Tibial nerve (tissue), 4 donors: ENCODE data around the gene NCAPG. TPM values are rescaled to one million over a fixed set of nuclear protein-coding genes. Genes with fewer than 3 reads are reported as not detected.

Experiments used
- DNase-seq, 2 donors: peaks; one replicate each; pipeline ENCODE4 v3.0.0-alpha.2; 2019; ENCODE audit warnings: low spot score in 2 of 2
- H3K27ac ChIP-seq, 4 donors: fragments of 200-600 bp; sonication (generic) in 3 of 4; one replicate each; pipeline ENCODE4 v1.5.1; 2017 to 2019; ENCODE audit warnings: mild to moderate bottlenecking in 1 of 4
- H3K27me3 ChIP-seq, 2 donors: fragments of 200-600 bp; sonication (generic) in 1 of 2; one replicate each; pipeline versions ENCODE4 v1.5.1 to v1.6.0; 2017 to 2019
- H3K36me3 ChIP-seq, 3 donors: fragments of 200-600 bp; sonication (generic); one replicate each; pipeline ENCODE4 v1.5.1; 2018 to 2019
- H3K4me1 ChIP-seq, 4 donors: fragments of 200-600 bp; sonication (generic) in 3 of 4; one replicate each; pipeline ENCODE4 v1.5.1; 2017 to 2019
- H3K4me3 ChIP-seq, 4 donors: fragments of 200-600 bp; sonication (generic) in 3 of 4; one replicate each; pipeline ENCODE4 v1.5.1; 2017 to 2019; ENCODE audit warnings: mild to moderate bottlenecking in 1 of 4, moderate library complexity in 1 of 4
- H3K9me3 ChIP-seq, 4 donors: fragments of 200-600 bp; sonication (generic) in 3 of 4; one replicate each; pipeline ENCODE4 v1.5.1; 2017 to 2019
- CTCF ChIP-seq, 5 experiments: fragments of 200-600 bp in 3 of 5; fragments of 450-650 bp in 2 of 5; sonication (generic) in 3 of 5; IDR thresholded peaks; one replicate each; pipeline ENCODE4 v1.5.1; 2016 to 2019; ENCODE audit warnings: antibody characterized with exemption in 5 of 5, mild to moderate bottlenecking in 3 of 5, moderate library complexity in 2 of 5
- EP300 ChIP-seq, 2 donors: sonication (generic); formaldehyde crosslinking; IDR thresholded peaks; one replicate each; pipeline ENCODE4 v1.6.1; 2017; ENCODE audit warnings: antibody characterized with exemption in 2 of 2, mild to moderate bottlenecking in 1 of 2
- POLR2A ChIP-seq, 2 donors: fragments of 450-650 bp; IDR thresholded peaks; one replicate each; pipeline ENCODE4 v1.6.1; 2017; ENCODE audit warnings: antibody characterized with exemption in 2 of 2, mild to moderate bottlenecking in 2 of 2, moderate library complexity in 2 of 2
- WGBS, 2 donors: methylation state at CpG; one replicate each; pipeline ENCODE4 v1.1.5; 2018; 5-methylcytosine and 5-hydroxymethylcytosine counted together
- total RNA-seq, 4 donors: library from RNA; depleted of rRNA; stranded (reverse); fragments of >200 nt; gene quantifications; one replicate each; pipeline ENCODE4 v1.1.0, GENCODE V29; 2016

Gene NCAPG
- total RNA-seq, 4 donors from 2014 or later: 0.20 to 1.7 (median 0.66) TPM

GRCh38 chr4:17807446-17807845 lies 3.3 kb upstream of the NCAPG start:
- no peak for TF ChIP-seq POLR2A (IDR thresholded peaks at IDR 0.05)
- no peak for TF ChIP-seq CTCF (IDR thresholded peaks at IDR 0.05)
- no peak for TF ChIP-seq EP300 (IDR thresholded peaks at IDR 0.05)
- Histone ChIP-seq H3K4me1 (peaks cover 5 to 57% (median 24%) of the 10 kb centered on the region in 4 donors), H3K4me3 (peak overlapping the region in 2 of 4 donors; percentile 17 to 23), H3K27ac (peak overlapping the region in 1 of 4 donors; percentile 50), H3K27me3 (no peaks in the 10 kb centered on the region), H3K9me3 (no peaks in the 10 kb centered on the region), H3K36me3 (peaks cover 0 to 23% (median 0%) of the 10 kb centered on the region in 3 donors)
- no peak for DNase-seq
- WGBS, 2 donors: 18 to 32% methylated on average over 6 of the region's 6 CpGs

- H3K27me3 ChIP-seq: no peaks in the 10 kb centered on the region
- no peak for DNase-seq
- H3K4me3 ChIP-seq: peak overlapping the region; percentile 69 to 96 (median 77)
- peak overlapping the region; percentile 95 to 99 (median 98) for H3K27ac ChIP-seq
- H3K36me3 ChIP-seq: peaks cover 0 to 1% (median 0%) of the 10 kb centered on the region in 3 donors
- TF ChIP-seq EP300 (IDR thresholded peaks at IDR 0.05): no peak
- no peak for TF ChIP-seq CTCF (IDR thresholded peaks at IDR 0.05)
- TF ChIP-seq POLR2A (IDR thresholded peaks at IDR 0.05): no peak
- WGBS, 2 donors: 2 to 4% methylated on average over 7 of the region's 7 CpGs
- no peaks in the 10 kb centered on the region for H3K9me3 ChIP-seq
- peaks cover 5 to 57% (median 24%) of the 10 kb centered on the region in 4 donors for H3K4me1 ChIP-seq
These were observed 1.1 kb upstream of the NCAPG start for GRCh38 chr4:17809667-17810066.

- H3K4me3 ChIP-seq: peak overlapping the region; percentile 46 to 96 (median 72)
- peaks cover 5 to 48% (median 24%) of the 10 kb centered on the region in 4 donors for H3K4me1 ChIP-seq
- H3K36me3 ChIP-seq: no peaks in the 10 kb centered on the region
- no peak for DNase-seq
- H3K27me3 ChIP-seq: no peaks in the 10 kb centered on the region
- H3K9me3 ChIP-seq: no peaks in the 10 kb centered on the region
- peak overlapping the region in 1 of 4 donors; percentile 51 for H3K27ac ChIP-seq
- WGBS, 2 donors: 0 to 1% methylated on average over 22 to 43 of the region's 48 CpGs
- TF ChIP-seq EP300 (IDR thresholded peaks at IDR 0.05) (no peak), POLR2A (IDR thresholded peaks at IDR 0.05) (no peak), CTCF (IDR thresholded peaks at IDR 0.05) (no peak)
These were observed 362 bp downstream of the NCAPG start for GRCh38 chr4:17811078-17811603.

- H3K27me3 ChIP-seq: no peaks in the 10 kb centered on the region
- TF ChIP-seq EP300 (IDR thresholded peaks at IDR 0.05) (no peak), POLR2A (IDR thresholded peaks at IDR 0.05) (no peak)
- H3K27ac ChIP-seq: no peak overlapping the region
- H3K36me3 ChIP-seq: no peaks in the 10 kb centered on the region
- H3K4me3 ChIP-seq: no peak overlapping the region
- DNase-seq: no peak
- H3K4me1 ChIP-seq: peaks cover 5 to 38% (median 24%) of the 10 kb centered on the region in 4 donors
- 11 to 12% methylated on average over 3 of the region's 3 CpGs for WGBS, 2 donors
- no peaks in the 10 kb centered on the region for H3K9me3 ChIP-seq
These were observed 1.3 kb downstream of the NCAPG start for GRCh38 chr4:17812125-17812524.

- no peak overlapping the region for H3K4me3 ChIP-seq
- TF ChIP-seq CTCF (IDR thresholded peaks at IDR 0.05) (no peak), POLR2A (IDR thresholded peaks at IDR 0.05) (no peak), EP300 (IDR thresholded peaks at IDR 0.05) (no peak)
- no peaks in the 10 kb centered on the region for H3K9me3 ChIP-seq
- DNase-seq: no peak
- 55 to 75% methylated on average over 3 of the region's 3 CpGs for WGBS, 2 donors
- no peaks in the 10 kb centered on the region for H3K36me3 ChIP-seq
- no peaks in the 10 kb centered on the region for H3K27me3 ChIP-seq
- H3K4me1 ChIP-seq: peaks cover 5 to 31% (median 17%) of the 10 kb centered on the region in 4 donors
- H3K27ac ChIP-seq: no peak overlapping the region
These were observed 2.0 kb downstream of the NCAPG start for GRCh38 chr4:17812801-17813200.
